NCI-H82 treated with DMSO at 0.1 percent for 48 hours (cell line): ENCODE measurements around the gene TMEM94.

ENCODE experiments used
- DNase-seq: peaks from one replicate; lab custom pipeline; 2025; ENCODE audit not compliant: unreplicated experiment; lab: John Stamatoyannopoulos, UW

Gene TMEM94

GRCh38 chr17:75524269-75524969 lies 68.0 kb downstream of the TMEM94 start:
- no peak for DNase-seq

- DNase-seq, result peak; percentile 34
Observed at GRCh38 chr17:75524970-75525805, 68.8 kb downstream of the TMEM94 start, which contains the start of gene LLGL2. LLGL2 (plus strand) TSS chr17:75525697; CDS start chr17:75543427, 17,730 bp downstream.

- DNase-seq, result no peak
Observed at GRCh38 chr17:75525806-75526554, 69.5 kb downstream of the TMEM94 start.

GRCh38 chr17:75526555-75527270 lies 70.3 kb downstream of the TMEM94 start:
- DNase-seq, result no peak

- no peak for DNase-seq
Observed at GRCh38 chr17:75530837-75531720, 74.6 kb downstream of the TMEM94 start.

- DNase-seq, result no peak
Observed at GRCh38 chr17:75531721-75532072, 75.3 kb downstream of the TMEM94 start.

- DNase-seq, result no peak
Observed at GRCh38 chr17:75535119-75535537, 78.7 kb downstream of the TMEM94 start.

GRCh38 chr17:75535871-75536270 lies 79.4 kb downstream of the TMEM94 start:
- DNase-seq, result no peak

GRCh38 chr17:75536366-75536765 lies 79.9 kb downstream of the TMEM94 start:
- DNase-seq, result peak; percentile 16

- no peak for DNase-seq
Observed at GRCh38 chr17:75539967-75540729, 83.7 kb downstream of the TMEM94 start.

GRCh38 chr17:75540923-75541503 lies 84.6 kb downstream of the TMEM94 start:
- no peak for DNase-seq

- no peak for DNase-seq
Observed at GRCh38 chr17:75542229-75542628, 85.8 kb downstream of the TMEM94 start.

- no peak for DNase-seq
Observed at GRCh38 chr17:75542728-75543336, 86.4 kb downstream of the TMEM94 start.

GRCh38 chr17:75544250-75544649 lies 87.8 kb downstream of the TMEM94 start:
- no peak for DNase-seq

GRCh38 chr17:75546181-75546580 lies 89.7 kb downstream of the TMEM94 start:
- DNase-seq, result no peak

GRCh38 chr17:75547091-75547490 lies 90.7 kb downstream of the TMEM94 start:
- no peak for DNase-seq

- DNase-seq, result no peak
Observed at GRCh38 chr17:75548813-75549212, 92.4 kb downstream of the TMEM94 start.
